Stimulated activated CD8-positive, alpha-beta memory T cell treated with anti-CD3 and anti-CD28 coated beads, Interleukin-4, amount 100 ng/mL, for 24 hours (primary cell): ENCODE data around the gene CFTR.

ENCODE experiments used
- DNase-seq: peaks from one replicate; pipeline ENCODE4 v3.0.0-alpha.2; 2020; ENCODE audit warnings: low read depth

CFTR gene

DNA sequence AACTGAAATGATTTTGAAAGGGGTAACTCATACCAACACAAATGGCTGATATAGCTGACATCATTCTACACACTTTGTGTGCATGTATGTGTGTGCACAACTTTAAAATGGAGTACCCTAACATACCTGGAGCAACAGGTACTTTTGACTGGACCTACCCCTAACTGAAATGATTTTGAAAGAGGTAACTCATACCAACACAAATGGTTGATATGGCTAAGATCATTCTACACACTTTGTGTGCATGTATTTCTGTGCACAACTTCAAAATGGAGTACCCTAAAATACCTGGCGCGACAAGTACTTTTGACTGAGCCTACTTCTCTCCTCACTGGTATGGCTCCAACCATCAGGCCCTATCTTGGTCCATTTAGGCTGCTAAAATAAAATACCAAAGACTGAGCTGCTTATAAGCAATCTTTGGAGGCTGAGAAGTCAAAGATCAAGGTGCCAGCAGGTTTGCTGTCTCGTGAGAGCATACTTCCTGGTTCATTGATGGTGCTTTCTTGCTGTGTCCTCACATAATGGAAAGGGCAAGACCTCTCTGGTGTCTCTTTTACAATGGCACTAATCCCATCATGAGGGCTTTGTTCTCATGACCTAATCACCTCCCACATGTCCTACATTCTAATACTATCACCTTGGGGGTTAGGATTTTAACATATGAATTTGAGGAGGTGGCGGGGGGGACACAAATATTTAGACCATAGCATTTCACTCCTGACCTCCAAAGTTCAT lies 173.3 kb downstream of the CFTR start:
- no peak for DNase-seq

DNA sequence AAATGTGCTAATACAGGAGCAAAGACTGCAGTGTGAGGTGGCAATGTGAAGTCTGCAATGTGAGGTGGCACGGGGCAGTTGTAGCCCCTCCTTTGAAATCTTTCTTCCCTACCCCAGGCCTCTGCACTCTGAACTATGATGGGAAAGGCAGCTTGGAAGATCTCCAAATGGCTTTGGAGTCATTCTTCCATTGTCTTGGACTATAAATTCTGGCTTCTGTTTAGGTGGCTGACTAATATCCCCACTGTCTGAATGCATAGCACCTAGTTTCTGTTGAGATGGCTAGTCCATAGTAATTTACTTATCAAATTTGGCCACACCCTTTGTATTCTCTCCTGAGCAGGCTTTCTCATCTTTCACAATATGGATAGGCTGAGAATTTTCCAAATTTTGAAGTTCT lies 175.0 kb downstream of the CFTR start:
- no peak for DNase-seq

DNA sequence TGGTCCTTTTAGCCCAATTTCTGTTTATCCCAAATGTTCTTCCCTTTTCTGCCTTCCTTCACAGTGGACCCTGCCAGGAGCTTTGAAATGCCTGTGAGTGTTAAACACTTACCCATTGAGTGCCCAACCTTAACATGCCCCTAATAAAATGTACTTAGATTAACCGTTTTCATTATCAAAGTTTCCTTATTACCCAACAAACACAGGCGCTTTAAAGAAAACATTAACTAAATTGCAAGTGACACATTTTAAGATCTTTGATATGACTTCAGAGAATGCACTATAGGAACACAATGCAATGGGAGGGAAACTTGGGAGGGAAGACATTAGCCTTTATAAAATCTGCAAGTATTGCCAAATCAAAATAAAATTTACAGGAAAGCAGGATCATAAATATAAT lies 177.0 kb downstream of the CFTR start:
- DNase-seq = no peak

DNA sequence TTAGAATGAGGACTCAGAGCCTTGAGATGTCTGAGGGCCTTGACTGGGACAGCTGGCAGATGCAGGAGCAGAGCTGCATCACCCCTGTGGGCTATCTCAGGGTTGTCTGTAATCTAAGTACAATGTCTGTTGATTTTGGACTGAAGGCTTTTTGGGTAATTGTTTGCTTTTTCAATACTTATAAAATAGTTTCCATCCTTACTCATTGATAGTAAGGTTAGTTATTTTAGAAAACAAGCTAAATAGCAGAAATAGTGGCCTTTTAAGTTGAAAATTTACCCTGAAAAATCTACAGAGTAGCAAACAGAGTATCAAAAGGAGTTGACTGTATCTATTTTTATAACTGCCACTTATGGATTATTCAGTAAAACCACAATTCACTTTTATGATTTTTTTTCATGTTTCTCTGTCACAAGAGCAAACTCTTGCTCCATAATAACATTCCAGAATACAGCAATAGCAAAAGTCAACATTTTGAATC lies 179.7 kb downstream of the CFTR start:
- no peak for DNase-seq

DNA sequence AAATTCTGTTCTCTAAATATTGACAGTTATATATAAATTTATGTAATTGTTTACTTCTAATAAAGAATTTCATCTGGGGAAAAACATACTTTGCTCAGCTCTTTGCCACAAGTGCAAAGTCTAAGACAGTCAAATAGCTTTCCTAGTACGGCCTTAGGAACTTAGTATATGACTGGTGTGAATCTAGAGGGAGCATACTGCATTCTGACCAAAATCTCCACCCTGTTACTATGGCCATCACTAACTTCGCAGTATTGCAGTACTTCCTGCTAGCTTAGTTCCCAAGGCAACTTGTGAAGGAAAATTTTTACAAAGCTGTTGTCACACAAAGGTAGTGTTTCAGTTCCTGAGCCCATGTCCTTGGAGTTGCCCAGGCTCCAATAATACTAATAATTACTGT lies 181.5 kb downstream of the CFTR start:
- DNase-seq = no peak

DNA sequence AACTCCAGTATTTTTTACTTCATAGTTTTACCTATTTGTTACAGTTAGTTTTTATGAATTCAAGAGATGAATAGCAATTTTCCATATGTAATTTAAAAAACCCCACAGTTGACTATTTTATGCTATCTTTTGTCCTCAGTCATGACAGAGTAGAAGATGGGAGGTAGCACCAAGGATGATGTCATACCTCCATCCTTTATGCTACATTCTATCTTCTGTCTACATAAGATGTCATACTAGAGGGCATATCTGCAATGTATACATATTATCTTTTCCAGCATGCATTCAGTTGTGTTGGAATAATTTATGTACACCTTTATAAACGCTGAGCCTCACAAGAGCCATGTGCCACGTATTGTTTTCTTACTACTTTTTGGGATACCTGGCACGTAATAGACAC lies 184.2 kb downstream of the CFTR start:
- DNase-seq = no peak

DNA sequence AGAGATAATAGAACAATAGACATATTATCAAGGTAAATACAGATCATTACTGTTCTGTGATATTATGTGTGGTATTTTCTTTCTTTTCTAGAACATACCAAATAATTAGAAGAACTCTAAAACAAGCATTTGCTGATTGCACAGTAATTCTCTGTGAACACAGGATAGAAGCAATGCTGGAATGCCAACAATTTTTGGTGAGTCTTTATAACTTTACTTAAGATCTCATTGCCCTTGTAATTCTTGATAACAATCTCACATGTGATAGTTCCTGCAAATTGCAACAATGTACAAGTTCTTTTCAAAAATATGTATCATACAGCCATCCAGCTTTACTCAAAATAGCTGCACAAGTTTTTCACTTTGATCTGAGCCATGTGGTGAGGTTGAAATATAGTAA lies 185.5 kb downstream of the CFTR start:
- no peak for DNase-seq

DNA sequence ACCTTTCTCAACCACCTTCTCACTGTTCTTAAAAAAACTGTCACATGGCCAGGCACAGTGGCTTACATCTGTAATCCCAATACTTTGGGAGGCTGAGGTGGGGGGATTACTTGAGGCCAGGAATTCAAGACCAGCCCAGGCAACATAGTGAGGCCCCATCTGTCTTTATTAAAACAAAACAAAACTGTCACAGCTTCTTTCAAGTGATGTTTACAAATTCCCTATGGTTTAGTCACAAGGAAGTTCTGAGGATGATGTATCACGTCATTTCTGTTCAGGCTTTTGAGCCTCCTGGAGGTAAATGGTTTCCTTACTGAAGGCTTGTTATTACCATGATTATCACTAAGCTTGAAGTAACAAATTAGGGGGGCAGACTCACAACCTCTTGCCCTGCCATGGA lies 186.2 kb downstream of the CFTR start:
- DNase-seq = no peak

DNA sequence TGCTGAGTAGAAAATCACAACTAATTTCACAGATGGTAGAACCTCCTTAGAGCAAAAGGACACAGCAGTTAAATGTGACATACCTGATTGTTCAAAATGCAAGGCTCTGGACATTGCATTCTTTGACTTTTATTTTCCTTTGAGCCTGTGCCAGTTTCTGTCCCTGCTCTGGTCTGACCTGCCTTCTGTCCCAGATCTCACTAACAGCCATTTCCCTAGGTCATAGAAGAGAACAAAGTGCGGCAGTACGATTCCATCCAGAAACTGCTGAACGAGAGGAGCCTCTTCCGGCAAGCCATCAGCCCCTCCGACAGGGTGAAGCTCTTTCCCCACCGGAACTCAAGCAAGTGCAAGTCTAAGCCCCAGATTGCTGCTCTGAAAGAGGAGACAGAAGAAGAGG lies 186.9 kb downstream of the CFTR start:
- DNase-seq = no peak

DNA sequence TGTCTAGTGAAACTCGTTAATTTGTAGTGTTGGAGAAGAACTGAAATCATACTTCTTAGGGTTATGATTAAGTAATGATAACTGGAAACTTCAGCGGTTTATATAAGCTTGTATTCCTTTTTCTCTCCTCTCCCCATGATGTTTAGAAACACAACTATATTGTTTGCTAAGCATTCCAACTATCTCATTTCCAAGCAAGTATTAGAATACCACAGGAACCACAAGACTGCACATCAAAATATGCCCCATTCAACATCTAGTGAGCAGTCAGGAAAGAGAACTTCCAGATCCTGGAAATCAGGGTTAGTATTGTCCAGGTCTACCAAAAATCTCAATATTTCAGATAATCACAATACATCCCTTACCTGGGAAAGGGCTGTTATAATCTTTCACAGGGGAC lies 187.6 kb downstream of the CFTR start:
- no peak for DNase-seq

DNA sequence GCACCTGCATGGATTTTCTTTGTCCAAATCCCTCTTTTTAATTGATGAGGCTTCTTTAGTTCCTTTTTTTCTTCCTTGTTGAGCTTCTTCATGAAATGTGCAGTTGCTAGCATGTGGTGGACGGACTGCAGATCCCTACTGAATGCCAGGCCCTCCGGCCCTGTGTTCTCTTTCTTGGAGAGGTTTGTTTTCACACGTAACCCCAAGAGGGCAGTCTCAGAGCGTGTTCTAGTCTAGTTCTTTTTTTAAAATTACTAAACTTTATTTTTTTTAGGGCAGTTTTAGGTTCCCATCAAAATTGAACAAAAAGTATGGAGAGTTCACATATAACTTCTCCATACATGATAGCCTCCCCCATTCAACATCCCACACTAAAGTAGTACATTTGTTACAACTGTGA lies 190.0 kb downstream of the CFTR start:
- DNase-seq = no peak

DNA sequence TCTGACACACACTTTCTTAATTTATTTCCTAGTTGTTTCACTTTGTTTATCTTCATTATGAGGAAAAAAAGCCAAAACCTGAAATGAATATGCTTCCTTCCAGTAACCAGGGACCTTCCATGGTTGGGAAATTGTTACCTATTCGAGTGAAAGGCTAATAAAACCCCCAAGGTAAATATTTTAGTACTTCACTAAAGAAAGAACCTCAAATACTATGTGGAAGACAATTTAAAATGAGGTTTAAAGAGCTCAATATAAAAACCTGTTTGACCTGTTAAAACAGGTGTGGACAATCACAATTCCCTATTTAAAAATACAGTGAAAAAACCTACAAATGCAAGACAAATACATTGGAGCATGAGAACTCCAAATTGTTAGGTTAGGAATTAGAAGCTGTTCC lies 192.6 kb downstream of the CFTR start:
- DNase-seq = no peak

DNA sequence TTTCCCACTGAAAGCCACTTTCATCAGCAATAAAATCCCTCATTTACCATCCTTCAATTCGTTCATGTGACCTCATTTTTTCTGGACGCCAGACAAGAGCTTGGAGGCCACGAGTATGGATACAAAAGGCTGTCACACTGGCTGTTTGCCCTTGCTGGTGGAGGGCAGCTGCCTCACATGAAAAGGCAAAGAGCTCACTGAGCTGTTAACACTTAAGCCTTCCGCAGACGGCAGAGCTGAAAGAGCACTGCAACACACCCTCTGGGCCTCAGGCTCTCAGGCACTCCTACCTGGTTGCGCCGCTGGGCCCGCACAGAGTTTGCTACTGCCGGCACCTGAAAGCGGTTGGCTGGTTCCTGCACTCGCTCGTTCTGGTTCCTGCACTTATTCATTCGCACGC lies 193.5 kb downstream of the CFTR start:
- DNase-seq = no peak

DNA sequence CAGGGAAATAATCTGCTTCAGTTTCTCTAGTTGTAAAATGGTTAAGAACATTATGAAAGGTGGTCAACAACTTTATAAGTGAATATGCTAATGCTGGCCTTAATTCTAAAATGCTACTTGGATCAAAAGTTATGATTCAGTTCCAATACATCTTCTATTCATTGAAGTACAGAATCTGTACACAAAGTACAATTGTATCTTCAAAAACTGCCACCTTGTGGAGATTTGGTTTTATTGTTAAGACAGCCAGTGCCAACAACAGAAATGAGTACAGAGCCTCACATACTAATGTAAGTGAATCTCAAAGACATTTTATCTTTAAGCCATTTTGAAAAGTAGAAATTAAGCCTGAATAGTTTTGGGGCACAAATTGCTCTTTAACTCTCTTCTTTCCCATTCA lies 194.0 kb downstream of the CFTR start:
- no peak for DNase-seq

DNA sequence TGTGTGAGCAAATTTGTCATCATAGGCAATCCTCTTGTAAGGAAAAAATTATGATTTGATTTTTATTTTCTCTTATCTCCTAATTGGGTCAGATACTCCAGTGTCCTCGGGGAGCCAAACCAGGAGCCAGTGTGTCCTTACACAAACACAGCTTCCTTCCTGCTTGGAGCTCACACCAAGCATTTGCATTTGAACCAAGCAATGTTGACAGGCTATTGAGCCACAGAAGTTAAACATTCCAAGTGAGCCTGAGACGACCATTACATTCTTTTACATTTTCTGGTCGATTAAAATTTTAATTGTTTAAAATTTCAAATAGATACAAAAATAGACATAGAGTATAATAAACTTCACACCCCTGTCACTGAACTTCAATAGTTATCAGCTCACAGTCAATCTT lies 194.8 kb downstream of the CFTR start:
- DNase-seq = no peak

DNA sequence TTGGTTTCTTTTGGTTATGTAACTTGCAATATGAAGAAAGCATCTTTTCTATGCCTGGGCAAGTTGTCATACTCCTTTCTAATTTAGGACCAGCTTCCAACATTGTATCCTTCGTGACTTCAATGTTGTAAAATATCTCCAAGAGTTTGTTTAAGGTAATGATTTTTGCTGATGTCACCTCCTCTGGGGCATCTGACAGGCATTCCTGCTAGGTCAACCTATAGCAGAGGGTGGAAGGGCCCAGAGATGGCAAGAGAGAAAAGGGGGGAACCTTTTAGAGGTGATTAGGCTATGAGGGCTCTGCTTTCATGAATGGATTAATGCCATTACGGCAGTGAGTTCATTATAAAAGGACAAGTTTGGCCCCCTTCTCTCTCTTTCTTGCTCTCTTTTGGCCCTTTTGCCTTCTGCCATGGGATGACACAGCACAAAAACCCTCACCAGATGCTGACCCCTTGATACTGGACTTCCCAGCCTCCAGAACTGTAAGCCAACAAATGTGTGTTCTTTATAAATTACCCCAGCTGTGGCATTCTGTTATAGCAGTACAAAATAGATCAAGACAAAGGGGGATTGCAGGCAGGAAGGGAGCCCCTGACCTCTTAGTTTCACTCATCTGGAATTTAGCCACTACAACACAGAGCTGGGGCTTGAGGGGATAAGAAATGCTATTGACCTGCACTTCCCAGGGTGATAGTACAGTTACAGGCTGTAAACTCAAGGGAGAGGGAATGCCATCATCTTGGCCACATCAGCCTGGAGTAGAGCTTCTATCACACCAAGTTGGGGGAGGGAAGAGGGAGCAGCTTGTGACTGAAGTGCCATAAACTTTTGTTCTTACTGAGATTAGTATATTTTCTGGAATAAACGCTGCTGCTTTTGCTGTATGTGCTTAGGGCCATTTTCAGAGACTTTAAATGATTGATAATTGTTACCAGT lies 195.9 kb downstream of the CFTR start:
- DNase-seq = no peak

DNA sequence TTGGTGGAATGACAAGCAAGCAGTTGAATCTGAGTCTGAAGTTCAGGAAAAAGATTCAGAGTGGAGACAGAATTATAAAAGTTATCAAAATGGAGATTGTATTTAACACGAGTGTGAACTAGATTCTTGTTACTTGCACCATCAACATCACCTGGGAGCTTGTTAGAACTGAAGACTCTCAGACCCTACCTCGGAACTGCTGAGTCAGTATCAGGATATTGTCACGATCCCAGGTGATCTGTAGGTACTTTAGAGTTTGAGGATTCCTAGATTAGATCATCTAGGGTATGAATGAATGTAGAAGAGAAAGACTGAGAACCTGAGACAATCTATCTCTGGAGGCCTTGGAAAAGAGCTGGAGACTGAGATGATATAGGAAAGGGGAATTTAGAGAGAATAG lies 199.3 kb downstream of the CFTR start:
- no peak for DNase-seq

DNA sequence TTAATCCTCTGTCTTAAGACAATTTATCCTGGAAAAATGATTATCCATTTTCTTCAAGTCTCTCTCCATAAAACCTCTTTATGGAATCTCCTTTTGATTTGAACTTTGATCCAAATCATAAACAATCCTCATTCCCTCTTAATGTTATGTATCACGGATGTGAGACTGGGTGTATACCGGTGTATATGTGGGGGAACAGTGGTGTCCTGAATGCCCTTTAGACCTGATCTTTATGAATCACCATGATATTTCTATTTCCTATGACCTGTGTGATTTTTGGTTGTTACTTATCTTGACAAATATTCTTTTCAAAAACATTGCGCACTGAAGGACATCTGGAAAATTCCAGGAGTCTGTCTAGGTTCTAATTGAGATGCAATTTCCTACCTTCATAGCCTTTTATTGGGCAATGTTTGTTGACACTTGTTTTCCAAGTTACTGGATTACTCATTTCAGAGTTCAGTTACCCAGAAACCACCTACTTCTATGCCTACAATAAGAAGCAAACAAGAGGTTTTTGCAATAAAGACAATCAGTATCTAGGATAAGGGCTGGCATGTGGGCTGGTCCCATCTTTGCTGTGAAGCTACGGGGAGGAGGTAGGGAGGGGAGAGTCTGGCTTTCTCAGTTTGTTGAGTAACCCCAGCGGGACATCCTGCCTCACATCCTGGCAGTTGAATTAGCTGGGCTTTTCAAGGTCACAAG lies 203.0 kb downstream of the CFTR start:
- no peak for DNase-seq

DNA sequence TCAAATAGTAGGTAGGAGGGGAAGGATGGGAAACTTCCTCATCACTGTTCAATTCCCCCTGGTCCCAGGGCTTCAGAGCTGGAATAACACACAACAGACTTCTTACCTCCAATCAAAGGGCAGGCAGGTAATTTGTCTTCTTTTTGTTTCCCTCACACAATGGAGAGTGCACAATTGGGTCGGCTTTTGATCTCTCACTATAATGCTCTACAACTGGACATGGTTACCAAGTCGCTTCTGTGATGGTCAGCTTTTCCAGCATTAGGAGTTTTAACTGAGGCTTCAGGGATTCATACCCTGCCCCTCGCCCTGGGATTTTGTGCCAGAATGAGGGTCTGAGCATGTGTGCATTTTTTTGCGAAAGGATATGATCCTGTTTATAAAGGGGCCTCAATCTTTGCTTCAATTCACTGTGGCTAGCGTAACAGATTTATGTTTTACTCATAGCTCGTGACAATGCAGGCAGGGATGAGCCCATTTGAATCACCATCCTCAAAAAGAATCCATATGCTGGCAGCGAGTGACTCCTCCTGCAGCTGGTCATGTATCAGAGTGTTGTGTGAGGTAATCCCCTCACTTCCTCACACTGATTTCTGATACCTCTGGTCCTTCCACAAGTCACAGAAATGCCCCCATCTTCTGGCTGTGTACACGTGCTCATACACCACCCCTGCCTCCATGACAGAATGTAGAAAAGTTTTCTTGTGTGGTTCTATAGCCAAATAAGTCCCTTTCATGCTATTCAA lies 203.8 kb downstream of the CFTR start:
- DNase-seq = no peak

DNA sequence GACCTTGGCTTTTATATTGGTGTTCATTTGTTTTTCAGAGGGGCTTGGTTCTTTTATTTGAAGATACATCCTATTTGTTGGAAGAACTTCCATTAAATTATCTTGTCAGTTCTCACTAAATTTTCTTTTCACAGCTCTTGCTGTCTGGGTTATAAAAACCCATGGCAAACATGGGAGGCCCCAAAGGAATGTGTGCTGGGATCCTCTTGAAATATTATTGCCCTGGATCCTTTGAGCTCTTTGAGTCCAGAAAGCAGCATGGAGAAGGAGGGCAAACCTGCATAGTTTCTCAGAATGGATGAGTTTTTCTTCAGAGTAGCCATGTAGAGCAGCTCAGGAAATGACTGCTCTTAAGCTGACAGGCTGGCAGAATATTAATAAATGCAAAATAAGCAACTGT lies 206.0 kb downstream of the CFTR start:
- no peak for DNase-seq

DNA sequence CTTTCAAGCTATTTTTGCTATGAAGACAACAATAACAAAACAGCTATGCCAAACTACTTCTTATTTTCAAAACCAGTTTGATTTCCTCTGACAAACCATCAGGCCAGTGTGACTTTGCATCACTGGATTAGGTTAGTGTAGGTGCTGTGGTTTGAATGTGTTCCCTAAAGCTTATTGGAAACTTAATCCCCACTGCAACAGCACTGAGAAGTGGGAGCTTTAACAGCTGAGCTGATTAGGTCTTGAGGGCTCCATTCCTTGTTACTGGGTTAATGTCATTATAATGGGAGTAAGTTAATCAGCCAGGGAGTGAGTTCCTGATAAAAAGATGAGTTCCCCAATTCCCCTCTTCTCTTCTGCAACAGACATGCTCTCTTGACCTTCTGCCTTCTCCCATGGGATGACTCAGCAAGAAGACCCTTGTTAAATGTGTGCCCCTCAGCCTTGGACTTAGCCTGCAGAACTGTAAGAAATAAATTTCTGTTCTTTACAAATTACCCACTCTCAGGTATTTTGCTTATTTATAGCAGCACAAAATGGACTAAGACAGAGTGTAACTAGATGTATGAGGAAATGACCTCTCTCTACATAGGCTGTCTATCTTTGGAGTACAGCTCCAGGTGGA lies 206.6 kb downstream of the CFTR start:
- DNase-seq = no peak

DNA sequence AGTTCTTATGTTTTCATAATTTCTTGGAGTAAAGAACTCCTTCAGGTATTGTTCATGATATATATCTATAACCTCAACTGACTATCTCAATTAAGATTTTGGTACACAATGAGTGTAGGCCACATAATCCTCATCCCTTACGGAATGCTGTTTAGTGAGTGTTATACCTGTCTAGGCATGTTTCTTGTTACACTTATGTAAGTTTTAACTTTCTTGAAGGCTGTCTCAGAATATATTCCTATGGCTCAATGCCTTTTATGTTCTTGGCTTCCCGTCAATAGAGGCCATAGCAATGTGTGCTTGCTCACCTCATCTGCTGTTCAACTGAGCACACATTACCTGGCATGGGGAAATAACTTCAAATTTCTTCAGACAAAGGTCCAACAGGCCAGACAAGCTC lies 208.3 kb downstream of the CFTR start:
- DNase-seq = no peak
